HG03108 (cell line): ENCODE measurements around the gene BEND5.
A peak's percentile ranks its signal among the peaks of the same experiment; 100 is the strongest.

Experiments used
- ATAC-seq: cut with Tn5 transposase; IDR thresholded peaks from one replicate; pipeline ENCODE4 v1.9.1; 2021; ENCODE audit warnings: moderate library complexity; ENCODE audit not compliant: unreplicated experiment

BEND5 gene

GRCh38 chr1:48681476-48682305 lies 95.0 kb downstream of the BEND5 start:
- ATAC-seq, result no peak

DNA sequence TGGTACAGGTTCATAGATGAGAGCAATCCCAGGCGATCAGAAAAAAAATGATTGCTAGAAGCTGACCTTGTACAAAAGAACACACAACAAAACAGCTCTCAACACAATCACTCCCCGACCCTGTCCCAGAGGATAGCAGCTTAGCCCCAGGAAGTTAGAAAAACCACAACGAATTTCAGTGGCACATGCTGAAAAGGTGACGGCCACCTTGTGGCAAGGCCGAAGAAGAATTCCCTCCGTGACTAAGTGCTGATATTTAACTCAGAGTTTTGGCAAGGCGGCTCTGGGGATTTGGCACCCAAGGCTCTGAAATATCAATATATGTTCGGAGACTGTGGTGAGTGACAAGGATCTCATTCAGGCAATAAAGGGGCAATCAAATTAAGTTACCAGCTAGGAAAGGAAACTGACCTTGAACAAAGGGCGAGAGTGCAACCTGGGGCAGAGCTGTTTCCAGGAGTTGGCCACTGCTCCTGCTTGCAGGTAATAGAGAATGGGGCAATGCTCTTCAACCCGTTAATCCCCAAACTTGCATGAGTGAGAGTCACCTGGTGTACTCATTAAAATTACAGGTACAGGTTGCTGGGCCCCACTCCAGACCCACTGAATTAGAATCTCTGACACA lies 96.2 kb downstream of the BEND5 start:
- no peak for ATAC-seq

DNA sequence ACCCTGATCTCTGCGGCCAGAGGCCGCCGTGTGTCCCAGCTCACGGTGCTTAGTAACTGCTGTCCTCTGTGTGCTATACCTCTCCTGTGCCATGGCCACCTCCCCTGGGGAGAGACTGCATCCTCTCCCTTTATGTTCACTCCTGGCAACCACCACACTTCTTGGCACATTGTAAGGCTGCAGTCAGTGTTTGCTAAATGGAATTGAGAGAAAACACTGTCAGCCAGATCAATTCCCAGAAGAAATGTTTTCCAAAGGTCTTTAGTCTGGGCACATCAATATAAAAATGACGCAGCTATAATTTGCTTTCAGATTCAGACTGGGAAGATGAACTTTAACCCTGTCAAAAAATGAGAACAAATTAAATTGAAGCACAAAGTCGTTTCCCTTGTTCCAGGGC lies 96.8 kb downstream of the BEND5 start:
- ATAC-seq, result no peak

- ATAC-seq, result peak; percentile 44
These were observed 97.8 kb downstream of the BEND5 start for GRCh38 chr1:48678710-48679505.
